Activated naive CD8-positive, alpha-beta T cell treated with anti-CD3 and anti-CD28 coated beads for 36 hours (primary cell): Measurements from ENCODE around the gene CKAP2L. TPM values are rescaled to one million over a fixed set of nuclear protein-coding genes. Genes with fewer than 3 reads are reported as not detected.

Source experiments
- DNase-seq: peaks from one replicate; pipeline ENCODE4 v3.0.0; 2021
- H3K27ac Mint-ChIP-seq: one replicate; pipeline ENCODE4 v1.8.0; 2022; ENCODE audit warnings: mild to moderate bottlenecking, moderate library complexity, mixed read lengths
- H3K27me3 Mint-ChIP-seq: one replicate; pipeline ENCODE4 v1.8.0; 2022; ENCODE audit warnings: mild to moderate bottlenecking, mixed read lengths
- H3K36me3 Mint-ChIP-seq: one replicate; pipeline ENCODE4 v1.8.0; 2021; ENCODE audit warnings: mild to moderate bottlenecking, mixed read lengths
- H3K4me1 Mint-ChIP-seq: one replicate; pipeline ENCODE4 v1.8.0; 2021; ENCODE audit warnings: mixed read lengths
- H3K4me3 Mint-ChIP-seq: one replicate; pipeline ENCODE4 v1.8.0; 2022; ENCODE audit warnings: mild to moderate bottlenecking, moderate library complexity, mixed read lengths
- H3K9me3 Mint-ChIP-seq: one replicate; pipeline ENCODE4 v1.8.0; 2022; ENCODE audit warnings: mixed read lengths
- total RNA-seq, 2 experiments: library from RNA; stranded (reverse); gene quantifications; one replicate each; pipeline ENCODE4 v1.2.3, GENCODE V29; 2021

The CKAP2L gene
- total RNA-seq, 2 experiments from 2014 or later = 24.3 to 25.8 TPM

- H3K36me3 Mint-ChIP-seq = peaks cover 31% of the 10 kb centered on the region
- H3K27ac Mint-ChIP-seq = no peak overlapping the region
- DNase-seq = no peak
- H3K9me3 Mint-ChIP-seq = no peaks in the 10 kb centered on the region
- H3K4me1 Mint-ChIP-seq = peaks cover 3% of the 10 kb centered on the region
- H3K27me3 Mint-ChIP-seq = no peaks in the 10 kb centered on the region
- no peak overlapping the region for H3K4me3 Mint-ChIP-seq
Observed at GRCh38 chr2:112757265-112757664, 7.1 kb downstream of the CKAP2L start.

GRCh38 chr2:112756207-112756606 lies 8.2 kb downstream of the CKAP2L start:
- peaks cover 3% of the 10 kb centered on the region for H3K4me1 Mint-ChIP-seq
- H3K27me3 Mint-ChIP-seq = no peaks in the 10 kb centered on the region
- DNase-seq = no peak
- H3K9me3 Mint-ChIP-seq = no peaks in the 10 kb centered on the region
- H3K36me3 Mint-ChIP-seq = peaks cover 29% of the 10 kb centered on the region
- no peak overlapping the region for H3K27ac Mint-ChIP-seq
- H3K4me3 Mint-ChIP-seq = no peak overlapping the region

GRCh38 chr2:112755444-112755843 lies 9.0 kb downstream of the CKAP2L start:
- no peaks in the 10 kb centered on the region for H3K9me3 Mint-ChIP-seq
- H3K4me1 Mint-ChIP-seq = peaks cover 3% of the 10 kb centered on the region
- peaks cover 29% of the 10 kb centered on the region for H3K36me3 Mint-ChIP-seq
- DNase-seq = no peak
- H3K27ac Mint-ChIP-seq = no peak overlapping the region
- H3K4me3 Mint-ChIP-seq = no peak overlapping the region
- no peaks in the 10 kb centered on the region for H3K27me3 Mint-ChIP-seq

GRCh38 chr2:112754564-112754963 lies 9.8 kb downstream of the CKAP2L start:
- Mint-ChIP-seq H3K4me3 (no peak overlapping the region), H3K4me1 (peaks cover 9% of the 10 kb centered on the region), H3K27me3 (no peaks in the 10 kb centered on the region), H3K27ac (no peak overlapping the region), H3K9me3 (no peaks in the 10 kb centered on the region), H3K36me3 (peaks cover 32% of the 10 kb centered on the region)
- no peak for DNase-seq

GRCh38 chr2:112752667-112753066 lies 11.7 kb downstream of the CKAP2L start:
- Mint-ChIP-seq H3K4me1 (peaks cover 9% of the 10 kb centered on the region), H3K36me3 (peaks cover 32% of the 10 kb centered on the region), H3K9me3 (no peaks in the 10 kb centered on the region), H3K27me3 (no peaks in the 10 kb centered on the region), H3K27ac (no peak overlapping the region), H3K4me3 (no peak overlapping the region)
- no peak for DNase-seq

- DNase-seq = no peak
- H3K4me3 Mint-ChIP-seq = no peak overlapping the region
- no peak overlapping the region for H3K27ac Mint-ChIP-seq
- H3K9me3 Mint-ChIP-seq = no peaks in the 10 kb centered on the region
- no peaks in the 10 kb centered on the region for H3K27me3 Mint-ChIP-seq
- peaks cover 33% of the 10 kb centered on the region for H3K36me3 Mint-ChIP-seq
- H3K4me1 Mint-ChIP-seq = peaks cover 9% of the 10 kb centered on the region
Observed at GRCh38 chr2:112751451-112752197, 12.8 kb downstream of the CKAP2L start.

GRCh38 chr2:112750560-112750843 lies 13.9 kb downstream of the CKAP2L start:
- Mint-ChIP-seq H3K27ac (no peak overlapping the region), H3K36me3 (peaks cover 29% of the 10 kb centered on the region), H3K9me3 (no peaks in the 10 kb centered on the region), H3K27me3 (no peaks in the 10 kb centered on the region), H3K4me1 (peaks cover 9% of the 10 kb centered on the region), H3K4me3 (no peak overlapping the region)
- DNase-seq = no peak

- H3K27me3 Mint-ChIP-seq = no peaks in the 10 kb centered on the region
- H3K9me3 Mint-ChIP-seq = no peaks in the 10 kb centered on the region
- peaks cover 25% of the 10 kb centered on the region for H3K36me3 Mint-ChIP-seq
- peak; percentile 81 for DNase-seq
- H3K4me1 Mint-ChIP-seq = peaks cover 9% of the 10 kb centered on the region
- H3K27ac Mint-ChIP-seq = no peak overlapping the region
- no peak overlapping the region for H3K4me3 Mint-ChIP-seq
Observed at GRCh38 chr2:112749755-112750559, 14.5 kb downstream of the CKAP2L start.

- Mint-ChIP-seq H3K9me3 (no peaks in the 10 kb centered on the region), H3K27me3 (no peaks in the 10 kb centered on the region), H3K36me3 (peaks cover 24% of the 10 kb centered on the region), H3K4me1 (no peaks in the 10 kb centered on the region), H3K27ac (no peak overlapping the region), H3K4me3 (no peak overlapping the region)
- DNase-seq = no peak
Observed at GRCh38 chr2:112740527-112740926, 23.9 kb downstream of the CKAP2L start.

GRCh38 chr2:112737542-112738232 lies 26.7 kb downstream of the CKAP2L start:
- no peak for DNase-seq
- Mint-ChIP-seq H3K27ac (no peak overlapping the region), H3K27me3 (peaks cover 3% of the 10 kb centered on the region), H3K36me3 (peaks cover 22% of the 10 kb centered on the region), H3K9me3 (no peaks in the 10 kb centered on the region), H3K4me3 (no peak overlapping the region), H3K4me1 (no peaks in the 10 kb centered on the region)

- Mint-ChIP-seq H3K9me3 (no peaks in the 10 kb centered on the region), H3K4me3 (no peak overlapping the region), H3K4me1 (no peaks in the 10 kb centered on the region), H3K27ac (no peak overlapping the region), H3K36me3 (peaks cover 4% of the 10 kb centered on the region), H3K27me3 (peaks cover 3% of the 10 kb centered on the region)
- DNase-seq = no peak
Observed at GRCh38 chr2:112733871-112734270, 30.5 kb downstream of the CKAP2L start.

GRCh38 chr2:112733456-112733855 lies 31.0 kb downstream of the CKAP2L start:
- no peak for DNase-seq
- no peaks in the 10 kb centered on the region for H3K4me1 Mint-ChIP-seq
- peaks cover 5% of the 10 kb centered on the region for H3K27me3 Mint-ChIP-seq
- H3K27ac Mint-ChIP-seq = no peak overlapping the region
- H3K36me3 Mint-ChIP-seq = peaks cover 3% of the 10 kb centered on the region
- no peaks in the 10 kb centered on the region for H3K9me3 Mint-ChIP-seq
- no peak overlapping the region for H3K4me3 Mint-ChIP-seq

GRCh38 chr2:112731479-112731878 lies 32.9 kb downstream of the CKAP2L start:
- peaks cover 9% of the 10 kb centered on the region for H3K27me3 Mint-ChIP-seq
- no peak for DNase-seq
- no peaks in the 10 kb centered on the region for H3K9me3 Mint-ChIP-seq
- H3K27ac Mint-ChIP-seq = no peak overlapping the region
- peaks cover 4% of the 10 kb centered on the region for H3K4me1 Mint-ChIP-seq
- peaks cover 1% of the 10 kb centered on the region for H3K36me3 Mint-ChIP-seq
- H3K4me3 Mint-ChIP-seq = no peak overlapping the region

GRCh38 chr2:112730791-112731190 lies 33.6 kb downstream of the CKAP2L start:
- no peaks in the 10 kb centered on the region for H3K36me3 Mint-ChIP-seq
- no peak overlapping the region for H3K4me3 Mint-ChIP-seq
- H3K27ac Mint-ChIP-seq = no peak overlapping the region
- peaks cover 9% of the 10 kb centered on the region for H3K27me3 Mint-ChIP-seq
- H3K4me1 Mint-ChIP-seq = peaks cover 5% of the 10 kb centered on the region
- H3K9me3 Mint-ChIP-seq = no peaks in the 10 kb centered on the region
- no peak for DNase-seq

- Mint-ChIP-seq H3K4me3 (no peak overlapping the region), H3K27me3 (peaks cover 9% of the 10 kb centered on the region), H3K4me1 (peaks cover 5% of the 10 kb centered on the region), H3K27ac (no peak overlapping the region), H3K9me3 (no peaks in the 10 kb centered on the region), H3K36me3 (no peaks in the 10 kb centered on the region)
- no peak for DNase-seq
Observed at GRCh38 chr2:112730216-112730615, 34.2 kb downstream of the CKAP2L start.
